Activated CD4-positive, alpha-beta T cell treated with anti-CD3 and anti-CD28 coated beads, Interleukin-2, amount 10 ng/mL, durations not matched to agents 7 days and 5 days (primary cell): ENCODE data around the gene HCAR2. TPM values are rescaled to one million over a fixed set of nuclear protein-coding genes. Genes with fewer than 3 reads are reported as not detected.
"Not testable (repeated sequence)": the region's sequence is repeated elsewhere in the genome, so short reads cannot be mapped to it uniquely, and the experiment has no call there.

ENCODE experiments used
- CTCF ChIA-PET: fragments of 350-600 bp; sonication (Branson Sonifier 250); formaldehyde crosslinking; loops from one replicate; lab custom pipeline; 2021; ENCODE audit warnings: antibody characterized with exemption; lab: Charles Lee
- POLR2A ChIA-PET: fragments of 350-600 bp; sonication (Branson Sonifier 250); formaldehyde crosslinking; loops from one replicate; lab custom pipeline; 2021; ENCODE audit warnings: antibody characterized with exemption; lab: Charles Lee
- DNase-seq: peaks from one replicate; pipeline ENCODE4 v3.0.0-alpha.2; 2020
- H3K27ac Mint-ChIP-seq: one replicate; pipeline ENCODE4 v1.8.0; 2021; ENCODE audit warnings: mild to moderate bottlenecking, moderate library complexity, mixed read lengths
- H3K27me3 Mint-ChIP-seq: one replicate; pipeline ENCODE4 v1.8.0; 2021; ENCODE audit warnings: mixed read lengths
- H3K36me3 Mint-ChIP-seq: one replicate; pipeline ENCODE4 v1.8.0; 2021; ENCODE audit warnings: low read depth, mixed read lengths
- H3K4me1 Mint-ChIP-seq: one replicate; pipeline ENCODE4 v1.8.0; 2021; ENCODE audit warnings: mixed read lengths
- H3K4me3 Mint-ChIP-seq: one replicate; pipeline ENCODE4 v1.8.0; 2021; ENCODE audit warnings: mild to moderate bottlenecking, moderate library complexity, mixed read lengths
- H3K9me3 Mint-ChIP-seq: one replicate; pipeline ENCODE4 v1.8.0; 2021; ENCODE audit warnings: mixed read lengths
- total RNA-seq, 2 experiments: library from RNA; stranded (reverse); gene quantifications; one replicate each; pipeline ENCODE4 v1.2.3, GENCODE V29; 2021

HCAR2 gene
- total RNA-seq, 2 experiments from 2014 or later, result not detected

DNA sequence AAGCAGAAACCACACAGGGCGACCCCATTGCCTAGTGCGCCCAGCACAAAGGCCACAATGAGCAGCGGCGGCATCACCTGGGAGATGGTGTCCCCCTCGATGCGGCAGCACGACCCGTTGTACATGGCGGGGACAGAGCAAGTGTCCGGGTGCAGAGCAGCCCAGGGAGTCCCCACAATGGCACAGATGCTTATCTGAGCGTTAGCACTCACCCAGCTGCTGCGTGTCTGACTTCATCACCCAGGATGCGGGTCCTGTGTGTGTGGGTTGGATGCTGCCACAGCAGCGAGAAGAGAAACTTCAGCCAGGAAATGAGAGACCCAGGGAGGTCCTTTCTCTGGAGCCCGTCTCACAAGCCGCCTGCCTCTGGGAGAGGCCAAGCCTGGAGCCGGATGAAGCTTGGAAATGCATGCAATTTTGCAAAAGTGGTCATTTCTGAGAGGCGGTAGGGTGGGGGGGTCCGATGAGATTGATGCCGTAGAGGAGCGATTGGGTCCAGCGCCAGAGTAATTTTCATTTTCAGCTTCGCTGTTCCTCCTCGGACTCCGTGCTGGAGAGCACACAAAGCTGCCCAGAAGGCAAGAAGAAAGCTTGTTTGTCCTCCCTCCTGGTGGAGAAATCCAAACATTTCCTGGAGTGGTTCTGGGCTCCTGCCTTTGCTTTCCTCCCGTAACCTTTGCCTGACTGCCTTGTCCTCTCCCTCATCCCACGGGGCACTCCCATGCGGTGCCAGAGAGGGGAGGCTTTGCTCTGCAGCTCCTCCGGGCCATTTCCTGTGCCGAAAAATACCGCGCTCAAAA lies 27.3 kb upstream of the HCAR2 start, which contains the start of gene HCAR1:
HCAR1 (minus strand) TSS at position 630 of the 800 bp plus-strand sequence; CDS start at position 125, 505 bp downstream.
- Mint-ChIP-seq H3K27ac (peak within 1 kb of the TSS; percentile 81), H3K9me3 (peaks cover 2% of the 10 kb centered on the region), H3K4me1 (peaks cover 75% of the 10 kb centered on the region), H3K27me3 (no peaks in the 10 kb centered on the region), H3K36me3 (no peaks in the 10 kb centered on the region), H3K4me3 (peak within 1 kb of the TSS; percentile 41)
- peak; percentile 79 for DNase-seq
- CTCF ChIA-PET, result interaction anchor here (1.1 to 1.3 kb wide), 2 partner anchors 8 to 22 kb away, joined by 3 read pairs; partner anchors contain the start of gene DENR
- POLR2A ChIA-PET, result no interaction called here

GRCh38 chr12:122729583-122730214 lies 26.5 kb upstream of the HCAR2 start:
- ChIA-PET CTCF (interaction anchor here (1.1 kb wide), 1 partner anchor 7 kb away, joined by 3 read pairs; no protein-coding TSS in a partner anchor), POLR2A (no interaction called here)
- Mint-ChIP-seq H3K9me3 (peaks cover 2% of the 10 kb centered on the region), H3K27me3 (no peaks in the 10 kb centered on the region), H3K4me3 (peak overlapping the region; percentile 41), H3K27ac (peak overlapping the region; percentile 81), H3K36me3 (no peaks in the 10 kb centered on the region), H3K4me1 (peaks cover 80% of the 10 kb centered on the region)
- no peak for DNase-seq

GRCh38 chr12:122726080-122726558 lies 23.0 kb upstream of the HCAR2 start:
- Mint-ChIP-seq H3K4me3 (no peak overlapping the region), H3K4me1 (peaks cover 64% of the 10 kb centered on the region), H3K9me3 (no peaks in the 10 kb centered on the region), H3K27me3 (no peaks in the 10 kb centered on the region), H3K27ac (peak overlapping the region; percentile 16), H3K36me3 (no peaks in the 10 kb centered on the region)
- POLR2A ChIA-PET, result interaction anchor here (0.7 kb wide), 1 partner anchor 81 kb away, joined by 6 read pairs; no protein-coding TSS in a partner anchor
- DNase-seq, result no peak
- CTCF ChIA-PET, result interaction anchor here (0.6 kb wide), 2 partner anchors 47 to 930 kb away, joined by 3 read pairs; no protein-coding TSS in a partner anchor

DNA sequence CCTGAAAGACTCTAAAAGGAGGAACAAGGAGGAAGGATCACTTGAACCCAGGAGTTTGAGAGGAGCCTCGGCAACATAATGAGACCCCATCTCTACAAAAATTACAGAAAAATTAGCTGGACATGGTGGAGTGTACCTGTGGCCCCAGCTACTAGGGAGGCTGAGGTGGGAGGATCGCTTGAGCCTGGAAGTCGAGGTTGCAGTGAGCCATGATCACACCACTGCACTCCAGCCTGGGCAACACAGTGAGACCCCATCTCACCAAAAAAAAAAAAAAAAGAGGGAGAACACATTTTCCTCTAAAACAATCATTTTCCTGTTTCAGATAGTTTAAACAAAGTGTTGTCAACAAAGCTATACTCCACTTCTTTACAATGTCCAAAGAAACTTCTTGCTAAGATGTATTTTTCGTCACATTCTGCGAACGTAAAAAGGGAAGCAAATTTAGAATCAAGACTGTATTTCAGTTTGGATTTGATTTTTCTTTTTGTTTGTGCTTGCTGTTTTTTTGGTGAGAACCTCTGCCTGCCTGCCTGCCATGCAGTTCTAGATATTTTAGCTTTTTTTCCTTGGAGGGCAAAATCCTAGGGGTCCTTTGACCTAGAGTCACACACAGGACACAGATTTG lies 22.4 kb upstream of the HCAR2 start:
- DNase-seq, result no peak
- Mint-ChIP-seq H3K4me3 (no peak overlapping the region), H3K27me3 (no peaks in the 10 kb centered on the region), H3K27ac (peak overlapping the region; percentile 52), H3K4me1 (peaks cover 61% of the 10 kb centered on the region), H3K9me3 (no peaks in the 10 kb centered on the region), H3K36me3 (no peaks in the 10 kb centered on the region)
- CTCF ChIA-PET, result interaction anchor here (0.6 kb wide), 3 partner anchors 47 to 1354 kb away, joined by 3 to 9 read pairs (median 3); no protein-coding TSS in a partner anchor
- POLR2A ChIA-PET, result no interaction called here

- CTCF ChIA-PET, result interaction anchor here (0.6 kb wide), 1 partner anchor 1353 kb away, joined by 9 read pairs; no protein-coding TSS in a partner anchor
- DNase-seq, result no peak
- no peaks in the 10 kb centered on the region for H3K27me3 Mint-ChIP-seq
- no peak overlapping the region for H3K27ac Mint-ChIP-seq
- H3K4me3 Mint-ChIP-seq, result no peak overlapping the region
- no peaks in the 10 kb centered on the region for H3K36me3 Mint-ChIP-seq
- POLR2A ChIA-PET, result no interaction called here
- peaks cover 55% of the 10 kb centered on the region for H3K4me1 Mint-ChIP-seq
- no peaks in the 10 kb centered on the region for H3K9me3 Mint-ChIP-seq
Measured at GRCh38 chr12:122724641-122725243, 21.6 kb upstream of the HCAR2 start.

DNA sequence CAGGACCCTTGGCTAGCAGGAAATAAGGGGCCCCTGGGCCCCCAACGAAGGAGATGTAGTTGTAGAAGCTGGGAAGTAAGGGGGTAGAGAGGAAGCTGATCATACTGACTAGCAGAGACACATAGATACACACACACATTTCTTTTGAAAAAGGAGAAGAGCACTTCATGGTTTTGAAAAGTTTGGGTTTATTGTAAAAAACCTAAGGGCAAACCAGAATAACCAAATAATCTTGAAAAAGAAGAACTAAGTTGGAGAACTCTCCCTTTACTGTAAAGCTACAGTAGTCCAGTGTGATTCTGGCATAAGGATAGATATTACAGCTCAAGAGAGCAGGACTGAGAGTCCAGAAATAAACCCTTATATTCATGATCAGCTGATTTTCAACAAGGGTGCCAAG lies 19.2 kb upstream of the HCAR2 start:
- Mint-ChIP-seq H3K4me1 (peaks cover 35% of the 10 kb centered on the region), H3K27ac (no peak overlapping the region), H3K36me3 (no peaks in the 10 kb centered on the region), H3K27me3 (no peaks in the 10 kb centered on the region), H3K4me3 (no peak overlapping the region), H3K9me3 (no peaks in the 10 kb centered on the region)
- ChIA-PET POLR2A (no interaction called here), CTCF (interaction anchor here (0.9 to 1.0 kb wide), 2 partner anchors 8 to 10 kb away, joined by 3 to 4 read pairs; partner anchors contain the start of gene HCAR1)
- no peak for DNase-seq

GRCh38 chr12:122721057-122721545 lies 17.9 kb upstream of the HCAR2 start:
- H3K4me1 Mint-ChIP-seq, result peaks cover 31% of the 10 kb centered on the region
- no peaks in the 10 kb centered on the region for H3K27me3 Mint-ChIP-seq
- ChIA-PET POLR2A (no interaction called here), CTCF (interaction anchor here (0.6 kb wide), 1 partner anchor 704 kb away, joined by 3 read pairs; no protein-coding TSS in a partner anchor)
- H3K4me3 Mint-ChIP-seq, result no peak overlapping the region
- H3K9me3 Mint-ChIP-seq, result no peaks in the 10 kb centered on the region
- DNase-seq, result no peak
- H3K36me3 Mint-ChIP-seq, result no peaks in the 10 kb centered on the region
- no peak overlapping the region for H3K27ac Mint-ChIP-seq

DNA sequence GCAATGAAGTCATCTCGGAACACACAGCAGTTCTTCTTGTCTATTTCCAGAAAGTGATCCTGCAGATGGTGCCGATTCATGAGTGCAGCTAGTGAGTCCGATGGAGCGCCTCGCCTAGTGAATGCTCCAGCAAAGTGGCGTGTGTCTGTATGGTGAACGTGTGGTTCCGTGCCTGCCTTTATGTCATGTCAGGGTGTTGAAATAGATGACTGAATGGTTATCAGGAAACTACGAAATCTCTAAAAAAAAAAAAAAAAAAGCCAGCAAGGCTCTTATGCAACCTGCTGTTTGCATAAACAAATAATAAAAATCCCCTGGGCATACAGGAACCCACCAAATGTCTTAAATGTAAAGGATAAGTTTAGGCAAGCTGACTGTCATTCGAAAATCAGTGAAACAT lies 13.5 kb upstream of the HCAR2 start, which contains the start of gene HCAR3:
HCAR3 (minus strand) TSS at position 154 of the 400 bp plus-strand sequence; CDS start at position 80, 74 bp downstream.
- H3K27ac Mint-ChIP-seq, POLR2A ChIA-PET: not testable (repeated sequence)

DNA sequence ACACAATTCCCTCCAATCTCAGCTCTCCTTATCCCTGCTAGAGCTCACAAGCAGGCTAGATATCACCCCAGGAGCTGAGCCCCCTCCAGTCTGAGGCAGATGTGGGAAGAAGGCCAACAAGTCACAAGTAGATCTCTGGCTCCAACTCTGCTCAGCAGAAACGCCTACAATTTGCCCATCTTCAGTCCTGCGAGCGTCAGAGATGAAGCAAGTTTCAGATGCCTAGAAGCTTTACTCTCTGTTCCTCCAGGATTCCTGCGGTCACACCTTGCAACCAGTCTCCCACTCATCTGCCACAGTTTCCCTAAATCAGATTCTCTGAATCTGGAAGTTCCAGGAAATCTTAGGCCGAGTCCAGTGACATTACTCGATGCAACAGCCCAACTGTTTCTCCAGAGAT lies 12.1 kb upstream of the HCAR2 start:
- H3K36me3 Mint-ChIP-seq, CTCF ChIA-PET, H3K9me3 Mint-ChIP-seq, POLR2A ChIA-PET, H3K27me3 Mint-ChIP-seq, H3K4me1 Mint-ChIP-seq, H3K4me3 Mint-ChIP-seq, H3K27ac Mint-ChIP-seq, DNase-seq: not testable (repeated sequence)

More for the DNA sequence above, 13.5 kb upstream of the HCAR2 start, which contains the start of gene HCAR3:
- H3K36me3 Mint-ChIP-seq, H3K4me3 Mint-ChIP-seq, H3K27me3 Mint-ChIP-seq, H3K9me3 Mint-ChIP-seq, H3K4me1 Mint-ChIP-seq, CTCF ChIA-PET, DNase-seq: not testable (repeated sequence)

DNA sequence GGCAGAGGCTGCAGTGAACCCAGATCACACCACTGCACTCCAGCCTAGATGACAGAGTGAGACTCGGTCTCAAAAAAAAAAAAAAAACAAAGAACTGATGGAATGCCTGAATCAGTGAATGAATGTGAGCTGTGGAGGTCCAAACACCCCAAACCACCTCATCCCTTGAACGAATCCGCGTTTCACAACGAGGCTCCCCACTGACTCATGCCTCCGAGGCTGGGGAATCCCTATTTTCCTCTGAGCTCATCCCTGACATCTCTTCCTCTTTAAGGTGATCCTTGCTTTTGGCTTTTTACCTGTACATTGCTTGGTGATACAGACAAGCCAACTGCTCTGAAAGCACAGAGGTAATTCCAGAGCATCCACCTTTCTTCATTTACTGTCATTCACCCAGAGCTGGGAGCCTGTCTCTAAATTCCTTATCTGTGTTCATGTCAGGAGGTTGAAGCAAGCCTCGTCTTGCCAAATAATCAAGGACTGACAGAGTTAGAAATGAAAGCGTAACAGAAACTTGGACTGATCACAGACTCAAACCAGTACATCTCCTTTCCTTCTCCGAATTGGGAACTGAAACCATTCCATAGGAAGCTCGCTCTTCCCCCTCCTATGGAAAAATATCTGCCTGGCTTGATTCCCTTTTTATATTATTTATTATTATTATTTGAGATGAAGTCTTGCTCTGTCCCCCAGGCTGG lies 10.5 kb upstream of the HCAR2 start:
- H3K4me1 Mint-ChIP-seq, DNase-seq, POLR2A ChIA-PET, H3K27ac Mint-ChIP-seq, H3K36me3 Mint-ChIP-seq, H3K27me3 Mint-ChIP-seq, CTCF ChIA-PET, H3K9me3 Mint-ChIP-seq, H3K4me3 Mint-ChIP-seq: not testable (repeated sequence)

DNA sequence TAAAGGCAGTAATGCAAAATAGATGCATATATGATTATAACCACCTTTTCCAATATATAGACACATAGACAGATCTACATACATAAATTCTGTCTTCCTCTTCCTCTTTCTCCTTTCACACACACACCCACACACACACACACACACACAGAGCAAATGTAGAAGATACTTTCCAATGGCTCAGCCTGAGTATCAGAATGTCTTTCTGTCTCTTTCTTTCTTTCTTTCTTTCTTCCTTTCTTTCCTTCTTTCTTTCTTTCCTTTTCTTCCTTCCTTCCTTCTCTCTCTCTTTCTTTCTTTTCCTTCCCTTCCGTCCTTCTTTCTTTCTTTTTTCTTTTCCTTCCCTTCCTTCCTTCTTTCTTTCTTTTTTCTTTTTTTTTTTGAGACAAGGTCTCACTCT lies 8.1 kb upstream of the HCAR2 start:
- H3K9me3 Mint-ChIP-seq, H3K27me3 Mint-ChIP-seq, CTCF ChIA-PET, H3K4me3 Mint-ChIP-seq, H3K27ac Mint-ChIP-seq, POLR2A ChIA-PET, DNase-seq, H3K4me1 Mint-ChIP-seq, H3K36me3 Mint-ChIP-seq: not testable (repeated sequence)
